C1 segment of cervical spinal cord (tissue), 14 donors: ENCODE measurements around the gene INTS13.
"Not testable (repeated sequence)": the region's sequence is repeated elsewhere in the genome, so short reads cannot be mapped to it uniquely, and the experiment has no call there.

Experiments
- DNase-seq, 14 donors: peaks; one replicate each; lab custom pipeline; 2025; lab: John Stamatoyannopoulos, UW

The INTS13 gene

DNA sequence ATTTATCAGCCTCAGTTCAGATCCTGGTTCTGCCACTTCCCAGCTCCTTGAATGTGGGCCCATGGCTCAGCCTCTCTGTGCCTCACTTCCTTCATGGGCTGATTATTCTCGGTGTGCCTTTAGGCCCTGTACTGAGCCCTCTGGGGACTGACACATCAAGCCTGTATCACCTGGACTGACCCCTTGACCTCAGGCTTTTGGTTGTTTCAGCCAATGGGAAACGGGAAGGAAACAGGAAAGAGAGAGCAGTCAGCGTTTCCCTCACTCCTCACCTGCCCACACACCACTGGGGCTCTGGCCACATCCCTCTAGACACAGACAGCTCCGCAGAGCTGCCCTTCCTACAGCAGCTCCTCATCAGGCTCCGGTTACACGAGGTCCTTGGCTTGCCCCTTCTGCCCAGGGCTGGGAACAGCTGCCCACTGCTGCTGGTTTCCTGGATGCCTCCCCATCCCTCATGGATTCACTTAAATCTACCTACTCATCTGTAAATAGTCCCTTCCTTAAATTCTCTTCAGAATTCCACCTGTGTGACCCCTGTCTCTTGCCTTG, 67.8 kb downstream of the INTS13 start:
- no peak for DNase-seq

DNA sequence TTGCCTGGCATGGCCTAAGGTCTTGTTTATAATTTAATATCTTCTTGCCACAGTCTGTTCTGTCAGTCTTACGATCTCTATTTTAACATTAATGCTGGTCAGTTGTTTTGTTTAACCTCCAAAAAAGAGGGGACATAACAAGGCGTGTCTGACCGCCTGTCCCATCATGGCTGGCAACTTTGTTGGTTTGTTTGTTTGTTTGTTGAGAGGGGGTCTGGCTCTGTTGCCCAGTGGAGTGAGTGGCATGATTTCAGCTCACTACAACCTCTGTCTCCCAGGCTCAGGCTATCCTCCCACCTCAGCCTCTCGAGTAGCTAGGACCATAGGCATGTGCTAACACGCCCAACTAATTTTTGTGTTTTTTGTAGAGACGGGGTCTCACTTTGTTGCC, 68.7 kb downstream of the INTS13 start:
- DNase-seq = no peak

DNA sequence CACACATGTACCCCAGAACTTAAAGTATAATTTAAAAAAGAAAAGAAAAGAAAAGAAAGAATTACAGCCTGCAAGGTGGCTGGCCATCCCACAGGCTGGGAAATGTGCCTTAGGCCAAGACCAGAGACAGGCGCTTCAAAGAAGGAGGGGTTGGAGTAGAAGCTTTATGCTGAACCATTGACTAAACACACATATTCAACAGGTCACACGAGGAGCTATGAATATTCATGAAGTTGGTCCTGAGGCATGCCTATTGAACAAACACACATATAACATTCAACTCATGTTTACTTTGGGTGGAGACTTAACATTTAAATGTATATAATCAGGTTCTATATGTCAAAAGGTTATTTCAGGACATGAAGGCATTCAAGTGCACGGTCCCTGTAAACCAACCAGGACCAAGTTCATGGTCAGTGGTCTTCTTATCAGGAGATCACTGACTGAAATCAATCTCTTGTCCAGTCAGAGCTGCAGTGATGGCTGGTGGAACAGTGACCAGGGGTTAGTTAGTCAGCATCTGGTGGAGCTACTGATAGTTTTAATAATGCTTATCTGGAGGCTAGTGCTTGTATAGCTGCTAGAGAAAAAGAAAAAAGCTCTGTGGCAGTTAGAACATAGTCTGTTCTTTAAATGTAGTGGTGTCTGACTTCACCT, 69.2 kb downstream of the INTS13 start:
- DNase-seq = no peak

DNA sequence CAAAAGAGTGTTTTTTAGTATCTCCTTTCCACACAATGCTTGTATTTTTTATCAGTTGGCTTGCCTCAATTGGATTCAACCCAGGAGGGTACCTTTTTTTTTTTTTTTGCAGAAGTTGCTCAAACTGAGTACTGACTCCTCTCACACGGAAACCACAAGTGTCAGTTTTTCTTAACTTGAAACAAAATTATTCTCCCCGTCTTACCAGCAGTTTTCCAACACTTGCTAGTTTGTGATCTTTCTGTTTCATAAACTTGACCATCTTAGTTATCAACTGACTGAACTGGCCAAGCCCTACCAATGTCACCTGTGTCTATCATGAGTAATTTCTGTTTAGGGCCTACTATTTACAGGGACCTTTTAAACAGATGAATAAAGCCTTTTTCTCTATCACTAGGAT, 70.7 kb downstream of the INTS13 start:
- no peak for DNase-seq

DNA sequence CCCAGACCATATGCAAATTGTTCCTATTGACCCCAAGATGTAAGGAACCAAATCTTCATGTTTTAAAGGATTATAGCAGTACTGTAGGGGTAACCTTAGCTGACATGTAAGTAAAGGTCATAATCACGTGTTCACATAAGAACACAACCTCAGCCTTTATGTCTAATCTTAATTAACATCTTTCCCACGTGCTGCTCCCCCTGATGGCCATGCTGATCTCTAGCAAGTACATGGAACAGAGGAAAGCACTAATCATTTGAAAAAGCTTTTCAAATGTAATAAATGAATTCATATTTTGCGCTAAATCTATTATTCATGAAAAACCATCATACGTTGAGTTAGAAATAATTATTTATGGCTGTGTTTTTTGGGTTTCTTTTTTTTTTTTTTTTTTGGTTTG, 74.3 kb downstream of the INTS13 start:
- no peak for DNase-seq

DNA sequence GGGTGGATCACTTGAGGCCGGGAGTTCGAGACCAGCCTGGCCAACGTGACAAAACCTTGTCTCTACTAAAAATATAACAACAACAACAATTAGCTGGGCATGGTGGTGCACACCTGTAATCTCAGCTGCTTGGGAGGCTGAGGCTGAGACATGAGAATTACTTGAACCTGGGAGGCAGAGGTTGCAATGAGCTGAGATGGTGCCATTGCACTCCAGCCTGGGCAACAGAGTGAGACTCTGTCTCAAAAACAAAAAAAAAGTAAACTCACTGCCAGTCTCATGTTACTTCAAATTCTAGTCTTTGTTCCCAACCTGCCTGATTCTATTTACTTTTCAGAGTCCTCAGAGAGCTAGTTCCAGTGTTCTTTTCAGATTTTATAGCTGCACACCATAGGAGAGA, 75.0 kb downstream of the INTS13 start:
- DNase-seq = not testable (repeated sequence)

DNA sequence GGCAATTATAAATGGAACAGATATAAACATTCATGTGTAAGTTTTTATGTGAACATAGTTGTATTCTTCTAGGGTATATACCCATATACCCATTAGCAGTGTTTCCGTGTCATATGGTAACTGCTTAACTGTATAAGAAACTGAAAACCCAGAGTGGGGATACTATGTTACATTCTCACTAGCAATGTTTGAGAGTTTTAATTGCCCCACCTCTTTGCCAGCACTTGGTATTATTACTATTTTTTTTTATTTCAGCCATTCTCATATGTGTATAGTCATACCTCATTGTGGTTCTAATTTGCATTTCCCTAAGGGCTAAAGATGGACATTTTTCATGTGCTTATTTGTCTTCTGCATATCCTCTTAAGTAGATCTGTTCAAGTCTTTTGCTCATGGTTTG, 76.1 kb downstream of the INTS13 start:
- DNase-seq = no peak

DNA sequence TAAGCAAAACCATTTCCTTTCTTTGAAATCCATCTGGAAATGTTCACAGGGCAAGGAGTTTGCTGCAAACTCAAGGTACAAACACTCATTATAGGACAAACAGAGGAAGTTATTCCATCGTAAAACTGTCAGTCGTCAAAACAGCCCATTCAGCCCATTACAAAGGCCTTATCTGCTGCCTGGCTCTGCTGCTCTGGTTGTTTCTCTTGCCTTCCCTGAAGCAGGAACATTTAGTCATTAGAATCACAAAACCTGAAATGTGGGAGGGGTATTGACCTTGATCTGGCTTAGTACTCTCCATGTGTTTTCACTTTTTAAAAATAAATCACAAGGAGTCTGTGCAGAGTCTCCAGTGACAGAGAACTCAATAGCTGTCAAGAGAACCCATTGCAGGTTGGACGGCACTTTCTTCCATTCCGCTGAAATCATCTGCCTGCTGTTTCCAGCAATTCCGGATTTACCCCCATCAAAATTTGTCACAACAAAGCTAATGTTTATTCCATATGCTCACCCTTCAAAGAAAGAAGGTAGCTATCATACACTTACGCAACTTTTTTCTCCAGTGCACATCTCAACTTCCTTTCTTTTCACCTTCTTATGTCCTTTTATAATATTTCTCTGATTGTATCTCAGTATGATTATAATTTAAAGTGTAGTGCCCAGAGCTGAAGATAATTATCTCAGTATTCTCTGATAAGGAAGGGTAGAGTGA, 80.2 kb downstream of the INTS13 start:
- no peak for DNase-seq

DNA sequence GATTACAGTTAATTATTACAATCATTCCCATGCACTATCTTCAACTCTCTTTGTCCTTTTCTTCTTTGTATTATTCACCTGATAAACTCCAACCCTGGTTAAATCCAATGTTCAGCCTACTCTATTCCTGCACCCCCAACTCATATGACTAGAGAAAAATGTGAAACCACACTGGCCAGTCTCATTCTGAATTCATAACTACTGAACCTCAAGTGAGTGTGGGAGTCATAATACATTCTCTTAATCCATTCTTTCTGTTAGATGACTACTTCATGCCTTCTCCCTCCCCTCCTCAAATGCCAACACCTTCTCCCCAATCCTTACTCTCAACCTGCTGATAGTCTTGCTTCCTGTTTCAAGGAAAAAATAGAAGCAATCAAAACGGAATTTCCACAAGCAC, 82.4 kb downstream of the INTS13 start:
- DNase-seq = no peak
